Glomerular endothelial cell (primary cell): ENCODE results near the gene IGDCC3. TPM values are rescaled to one million over a fixed set of nuclear protein-coding genes. Genes with fewer than 3 reads are reported as not detected.

Experiments used
- DNase-seq: peaks from one replicate; pipeline ENCODE4 v3.0.0-alpha.2; 2011; ENCODE audit warnings: low read depth, low spot score; ENCODE audit errors: extremely low read depth
- total RNA-seq: library from RNA; depleted of rRNA; stranded (reverse); fragments of >200 nt; gene quantifications from 2 replicates; pipeline ENCODE4 v1.2.3, GENCODE V29; 2015

Gene IGDCC3
- total RNA-seq, 1 donor from 2014 or later, result 0.41 TPM

- DNase-seq, result no peak
Observed at GRCh38 chr15:65346856-65347598, 30.8 kb downstream of the IGDCC3 start.

- no peak for DNase-seq
Observed at GRCh38 chr15:65344914-65345275, 32.9 kb downstream of the IGDCC3 start.

GRCh38 chr15:65344214-65344913, 33.4 kb downstream of the IGDCC3 start:
- no peak for DNase-seq

GRCh38 chr15:65343374-65343981, 34.3 kb downstream of the IGDCC3 start:
- DNase-seq, result no peak

- no peak for DNase-seq
Observed at GRCh38 chr15:65342493-65342892, 35.3 kb downstream of the IGDCC3 start.

- no peak for DNase-seq
Observed at GRCh38 chr15:65339920-65340319, 37.9 kb downstream of the IGDCC3 start.

- DNase-seq, result no peak
Observed at GRCh38 chr15:65339416-65339815, 38.4 kb downstream of the IGDCC3 start.

- DNase-seq, result no peak
Observed at GRCh38 chr15:65338823-65339222, 39.0 kb downstream of the IGDCC3 start.

GRCh38 chr15:65338366-65338765, 39.4 kb downstream of the IGDCC3 start:
- no peak for DNase-seq

GRCh38 chr15:65337436-65338070, 40.2 kb downstream of the IGDCC3 start:
- no peak for DNase-seq

GRCh38 chr15:65336493-65337435, 41.0 kb downstream of the IGDCC3 start:
- no peak for DNase-seq

GRCh38 chr15:65335278-65336055, 42.3 kb downstream of the IGDCC3 start:
- no peak for DNase-seq

- DNase-seq, result no peak
Observed at GRCh38 chr15:65334586-65335231, 43.1 kb downstream of the IGDCC3 start.

- DNase-seq, result no peak
Observed at GRCh38 chr15:65333856-65334255, 43.9 kb downstream of the IGDCC3 start.

- DNase-seq, result no peak
Observed at GRCh38 chr15:65333148-65333820, 44.5 kb downstream of the IGDCC3 start.

- no peak for DNase-seq
Observed at GRCh38 chr15:65332391-65333147, 45.2 kb downstream of the IGDCC3 start.

- no peak for DNase-seq
Observed at GRCh38 chr15:65331811-65332210, 46.0 kb downstream of the IGDCC3 start.
